ENCODE results near the gene MARCO.

Gene MARCO

GRCh38 chr2:118914721-118915453, 27.1 kb upstream of the MARCO start:
- TF ChIP-seq GATA3 (IDR thresholded peaks at IDR 0.05; ENCODE audit: low read depth, low read length): no peak
- no peak for TF ChIP-seq GATA2 (IDR thresholded peaks at IDR 0.05; ENCODE audit: low read depth, low read length)

GRCh38 chr2:118918017-118918416, 24.0 kb upstream of the MARCO start:
- no peak for TF ChIP-seq GATA3 (IDR thresholded peaks at IDR 0.05; ENCODE audit: low read depth, low read length)
- no peak for TF ChIP-seq GATA2 (IDR thresholded peaks at IDR 0.05; ENCODE audit: low read depth, low read length)

- no peak for TF ChIP-seq GATA2 (IDR thresholded peaks at IDR 0.05; ENCODE audit: low read depth, low read length)
- no peak for TF ChIP-seq GATA3 (IDR thresholded peaks at IDR 0.05; ENCODE audit: low read depth, low read length)
Measured at GRCh38 chr2:118921646-118922045, 20.3 kb upstream of the MARCO start.

GRCh38 chr2:118922254-118922653, 19.7 kb upstream of the MARCO start:
- TF ChIP-seq GATA3 (IDR thresholded peaks at IDR 0.05; ENCODE audit: low read depth, low read length) (no peak), GATA2 (IDR thresholded peaks at IDR 0.05; ENCODE audit: low read depth, low read length) (no peak)

- TF ChIP-seq GATA2 (IDR thresholded peaks at IDR 0.05; ENCODE audit: low read depth, low read length) (no peak), GATA3 (IDR thresholded peaks at IDR 0.05; ENCODE audit: low read depth, low read length) (no peak)
Measured at GRCh38 chr2:118923371-118923770, 18.6 kb upstream of the MARCO start.

GRCh38 chr2:118925476-118925875, 16.5 kb upstream of the MARCO start:
- TF ChIP-seq GATA3 (IDR thresholded peaks at IDR 0.05; ENCODE audit: low read depth, low read length): no peak
- no peak for TF ChIP-seq GATA2 (IDR thresholded peaks at IDR 0.05; ENCODE audit: low read depth, low read length)

- no peak for TF ChIP-seq GATA3 (IDR thresholded peaks at IDR 0.05; ENCODE audit: low read depth, low read length)
- no peak for TF ChIP-seq GATA2 (IDR thresholded peaks at IDR 0.05; ENCODE audit: low read depth, low read length)
Measured at GRCh38 chr2:118925981-118926380, 16.0 kb upstream of the MARCO start.

GRCh38 chr2:118929059-118929458, 12.9 kb upstream of the MARCO start:
- TF ChIP-seq GATA3 (IDR thresholded peaks at IDR 0.05; ENCODE audit: low read depth, low read length) (no peak), GATA2 (IDR thresholded peaks at IDR 0.05; ENCODE audit: low read depth, low read length) (no peak)

- TF ChIP-seq GATA3 (IDR thresholded peaks at IDR 0.05; ENCODE audit: low read depth, low read length): no peak
- no peak for TF ChIP-seq GATA2 (IDR thresholded peaks at IDR 0.05; ENCODE audit: low read depth, low read length)
Measured at GRCh38 chr2:118932949-118933348, 9.0 kb upstream of the MARCO start.

- no peak for TF ChIP-seq GATA3 (IDR thresholded peaks at IDR 0.05; ENCODE audit: low read depth, low read length)
- TF ChIP-seq GATA2 (IDR thresholded peaks at IDR 0.05; ENCODE audit: low read depth, low read length): no peak
Measured at GRCh38 chr2:118936306-118936705, 5.7 kb upstream of the MARCO start.

- TF ChIP-seq GATA2 (IDR thresholded peaks at IDR 0.05; ENCODE audit: low read depth, low read length) (no peak), GATA3 (IDR thresholded peaks at IDR 0.05; ENCODE audit: low read depth, low read length) (no peak)
Measured at GRCh38 chr2:118936936-118937335, 5.1 kb upstream of the MARCO start.

- TF ChIP-seq GATA3 (IDR thresholded peaks at IDR 0.05; ENCODE audit: low read depth, low read length) (no peak), GATA2 (IDR thresholded peaks at IDR 0.05; ENCODE audit: low read depth, low read length) (no peak)
Measured at GRCh38 chr2:118937817-118938216, 4.2 kb upstream of the MARCO start.

- no peak for TF ChIP-seq GATA2 (IDR thresholded peaks at IDR 0.05; ENCODE audit: low read depth, low read length)
- TF ChIP-seq GATA3 (IDR thresholded peaks at IDR 0.05; ENCODE audit: low read depth, low read length): no peak
Measured at GRCh38 chr2:118939994-118940393, 2.0 kb upstream of the MARCO start.

- TF ChIP-seq GATA2 (IDR thresholded peaks at IDR 0.05; ENCODE audit: low read depth, low read length): no peak
- no peak for TF ChIP-seq GATA3 (IDR thresholded peaks at IDR 0.05; ENCODE audit: low read depth, low read length)
Measured at GRCh38 chr2:118940486-118941120, 1.4 kb upstream of the MARCO start.

GRCh38 chr2:118943286-118943685, 1.3 kb downstream of the MARCO start:
- TF ChIP-seq GATA2 (IDR thresholded peaks at IDR 0.05; ENCODE audit: low read depth, low read length) (no peak), GATA3 (IDR thresholded peaks at IDR 0.05; ENCODE audit: low read depth, low read length) (no peak)

Data from SH-SY5Y (cell line).